Measurements from ENCODE around the gene HBA2. TPM values are rescaled to one million over a fixed set of nuclear protein-coding genes. Genes with fewer than 3 reads are reported as not detected.
"Not testable (repeated sequence)": the region's sequence is repeated elsewhere in the genome, so short reads cannot be mapped to it uniquely, and the experiment has no call there.

The HBA2 gene
- total RNA-seq, 1 experiment from 2014 or later: not detected

- DNase-seq (ENCODE audit: low read depth): no peak
These were observed 18.3 kb upstream of the HBA2 start for GRCh38 chr16:154217-155030.

- DNase-seq (ENCODE audit: low read depth): no peak
These were observed 17.7 kb upstream of the HBA2 start for GRCh38 chr16:155031-155398.

GRCh38 chr16:159136-159849 is 13.4 kb upstream of the HBA2 start:
- no peak for DNase-seq (ENCODE audit: low read depth)

- DNase-seq (ENCODE audit: low read depth): not testable (repeated sequence)
These were observed 12.4 kb upstream of the HBA2 start for GRCh38 chr16:160242-160641.

GRCh38 chr16:160691-161190 is 11.9 kb upstream of the HBA2 start:
- no peak for DNase-seq (ENCODE audit: low read depth)

GRCh38 chr16:162271-162991 is 10.2 kb upstream of the HBA2 start:
- DNase-seq (ENCODE audit: low read depth): no peak

GRCh38 chr16:163139-163538 is 9.5 kb upstream of the HBA2 start:
- DNase-seq (ENCODE audit: low read depth): not testable (repeated sequence)

GRCh38 chr16:163696-164095 is 9.0 kb upstream of the HBA2 start:
- DNase-seq (ENCODE audit: low read depth): not testable (repeated sequence)

GRCh38 chr16:164134-164823 is 8.4 kb upstream of the HBA2 start:
- not testable (repeated sequence) for DNase-seq (ENCODE audit: low read depth)

- DNase-seq (ENCODE audit: low read depth): no peak
These were observed 7.7 kb upstream of the HBA2 start for GRCh38 chr16:164827-165538.

- no peak for DNase-seq (ENCODE audit: low read depth)
These were observed 6.9 kb upstream of the HBA2 start, which contains the start of gene HBM for GRCh38 chr16:165539-166374. HBM (plus strand) TSS chr16:165978; CDS start chr16:165998, 20 bp downstream.

GRCh38 chr16:166375-167121 is 6.1 kb upstream of the HBA2 start:
- no peak for DNase-seq (ENCODE audit: low read depth)

- DNase-seq (ENCODE audit: low read depth): no peak
These were observed 5.5 kb upstream of the HBA2 start for GRCh38 chr16:167122-167690.

- DNase-seq (ENCODE audit: low read depth): no peak
These were observed 4.3 kb upstream of the HBA2 start for GRCh38 chr16:168424-168823.

- no peak for DNase-seq (ENCODE audit: low read depth)
These were observed 3.7 kb upstream of the HBA2 start for GRCh38 chr16:169014-169413.

- peak; percentile 35 for DNase-seq (ENCODE audit: low read depth)
These were observed 2.6 kb upstream of the HBA2 start for GRCh38 chr16:170088-170507.

- DNase-seq (ENCODE audit: low read depth): no peak
These were observed 1.9 kb upstream of the HBA2 start for GRCh38 chr16:170788-171187.

GRCh38 chr16:173211-173854 is 657 bp downstream of the HBA2 start:
- DNase-seq (ENCODE audit: low read depth): not testable (repeated sequence)
